22Rv1 (cell line): Measurements from ENCODE around the gene PEX11G.
A peak's percentile ranks its signal among the peaks of the same experiment; 100 is the strongest.

ENCODE experiments used
- CTCF ChIP-seq: fragments of 450-650 bp; IDR thresholded peaks from 2 replicates; pipeline ENCODE4 v1.5.1; 2017; ENCODE audit warnings: mild to moderate bottlenecking
- ZFX ChIP-seq: fragments of 450-650 bp; IDR thresholded peaks from 2 replicates; pipeline ENCODE4 v1.6.1; 2017; ENCODE audit warnings: antibody characterized with exemption, borderline replicate concordance

- TF ChIP-seq CTCF, result peak; percentile 31
- no peak for TF ChIP-seq ZFX
Observed at GRCh38 chr19:7500811-7501450, 12.1 kb upstream of the PEX11G start.
